Stimulated activated CD8-positive, alpha-beta memory T cell treated with anti-CD3 and anti-CD28 coated beads, Interleukin-12 subunit alpha, Interleukin-12 subunit beta, amount 100 ng/mL, for 1 hour (primary cell): Measurements from ENCODE around the gene MDM1.

Experiments used
- DNase-seq: peaks from one replicate; pipeline ENCODE4 v3.0.0-alpha.2; 2020; ENCODE audit warnings: low read depth

MDM1 gene

DNA sequence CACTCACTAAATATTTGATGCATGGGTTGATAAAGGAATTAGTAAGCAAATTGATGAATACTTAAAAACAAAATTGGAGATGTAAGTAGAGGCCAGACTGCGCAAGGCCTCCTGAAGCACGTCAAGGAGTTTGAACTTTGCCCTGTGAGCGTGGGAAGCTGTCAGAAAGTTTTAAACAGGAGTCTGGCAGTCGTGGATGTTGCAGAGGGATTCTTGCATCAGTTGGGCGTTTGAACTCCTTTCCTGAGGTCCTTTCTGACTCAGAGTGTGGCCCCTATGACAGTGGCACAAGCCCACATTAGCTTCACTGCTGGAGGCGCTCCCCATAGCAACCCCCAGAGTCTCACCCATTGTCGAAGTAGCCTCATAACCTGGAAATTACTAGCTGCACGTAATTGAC, 60.8 kb downstream of the MDM1 start:
- no peak for DNase-seq

DNA sequence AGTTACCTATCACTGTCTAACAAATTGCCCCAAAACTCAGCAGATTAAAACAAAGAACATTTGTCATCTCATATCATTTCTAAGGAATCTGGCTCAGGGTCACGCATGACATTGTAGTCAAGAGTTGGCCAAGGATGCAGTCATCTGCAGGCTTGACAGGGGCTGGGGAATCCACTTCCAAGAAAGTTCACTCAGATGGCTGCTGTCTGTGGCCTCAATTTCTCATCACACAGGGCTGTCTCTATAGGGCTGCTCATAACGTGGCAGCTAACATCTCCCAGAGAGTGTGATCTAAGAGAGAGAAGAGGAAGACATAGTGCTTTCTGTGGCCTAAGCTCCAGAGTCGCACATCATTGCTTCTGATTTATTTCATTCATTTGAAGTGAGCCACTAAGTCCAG, 61.8 kb downstream of the MDM1 start:
- no peak for DNase-seq

DNA sequence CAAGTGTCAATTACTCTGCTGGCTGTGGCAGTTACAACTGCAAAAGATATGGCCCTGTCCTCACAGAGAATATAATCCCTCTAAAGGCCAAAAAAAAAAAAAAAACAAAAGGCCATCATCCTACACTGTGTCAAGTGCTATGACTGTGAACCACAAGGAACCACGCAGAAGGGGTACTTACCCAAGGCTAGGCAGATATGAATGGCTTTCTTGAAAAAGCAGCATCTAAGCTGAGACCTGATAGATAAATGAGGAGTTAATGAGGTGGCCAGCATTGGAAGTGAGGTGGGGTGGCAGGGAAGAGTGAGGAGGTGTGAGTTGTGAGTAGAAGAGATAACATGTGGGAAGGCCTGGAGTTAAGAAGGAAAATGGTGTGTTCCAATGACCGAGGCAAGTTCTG, 62.4 kb downstream of the MDM1 start:
- DNase-seq: no peak

DNA sequence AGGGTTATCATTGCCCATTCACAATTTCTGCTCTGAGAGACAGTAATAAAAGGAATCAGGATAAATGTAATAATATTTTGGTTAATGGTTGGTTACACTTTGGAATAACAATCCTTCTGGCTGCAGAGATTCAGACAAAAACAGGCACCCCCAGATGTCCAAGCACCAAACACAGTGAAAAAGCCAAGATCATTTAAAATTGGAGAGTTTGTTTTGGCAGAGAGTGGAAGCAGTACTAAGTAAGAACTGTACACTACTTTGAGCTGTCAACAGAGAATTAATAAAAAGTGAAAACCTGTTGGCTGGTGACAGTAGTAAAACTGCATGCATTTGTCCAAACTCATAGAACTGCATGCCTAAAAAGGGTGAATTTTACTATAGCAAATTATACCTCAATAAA, 63.2 kb downstream of the MDM1 start:
- DNase-seq: no peak

DNA sequence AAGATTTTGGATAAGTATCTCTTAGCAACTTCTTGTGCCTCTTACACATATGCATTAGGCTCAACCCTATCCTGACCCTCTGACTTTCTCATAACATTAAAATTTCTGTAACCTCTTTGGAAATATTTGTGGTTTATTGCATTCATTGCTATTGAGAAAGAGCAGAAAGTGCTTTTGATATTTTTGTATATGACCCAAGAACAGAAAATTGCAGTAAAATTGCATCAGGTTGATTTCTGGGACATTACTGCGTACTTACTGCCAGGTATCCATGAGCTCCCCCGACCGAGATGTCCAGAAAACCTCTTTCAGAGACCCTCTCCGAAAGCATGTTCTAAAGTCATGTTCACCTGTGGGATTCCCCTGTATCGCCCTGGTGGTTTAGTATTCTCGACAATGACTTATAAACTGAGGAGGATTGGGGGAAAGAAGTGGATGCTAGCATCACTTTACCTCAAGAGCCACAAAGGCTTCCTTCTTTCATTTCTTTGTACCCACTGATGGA, 64.2 kb downstream of the MDM1 start:
- no peak for DNase-seq

DNA sequence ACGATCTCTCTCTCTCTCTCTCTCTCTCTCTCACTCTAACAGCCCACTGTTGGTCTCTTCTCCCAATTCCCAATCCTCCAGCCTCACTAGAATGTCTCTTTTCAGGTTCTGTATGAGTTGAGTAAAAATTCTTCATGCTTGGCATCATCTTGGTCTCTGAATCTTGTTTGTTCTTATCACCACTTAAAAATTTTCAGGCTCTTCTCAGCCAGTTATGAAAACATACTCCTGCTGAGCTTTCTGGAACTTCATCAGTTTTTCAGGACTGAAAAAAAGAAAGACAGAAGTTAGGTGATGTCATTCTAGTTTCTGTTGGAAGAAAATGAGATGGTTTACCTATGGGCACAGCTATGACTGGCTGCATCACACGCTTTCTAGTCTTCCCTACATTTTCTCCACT, 67.3 kb downstream of the MDM1 start:
- no peak for DNase-seq

DNA sequence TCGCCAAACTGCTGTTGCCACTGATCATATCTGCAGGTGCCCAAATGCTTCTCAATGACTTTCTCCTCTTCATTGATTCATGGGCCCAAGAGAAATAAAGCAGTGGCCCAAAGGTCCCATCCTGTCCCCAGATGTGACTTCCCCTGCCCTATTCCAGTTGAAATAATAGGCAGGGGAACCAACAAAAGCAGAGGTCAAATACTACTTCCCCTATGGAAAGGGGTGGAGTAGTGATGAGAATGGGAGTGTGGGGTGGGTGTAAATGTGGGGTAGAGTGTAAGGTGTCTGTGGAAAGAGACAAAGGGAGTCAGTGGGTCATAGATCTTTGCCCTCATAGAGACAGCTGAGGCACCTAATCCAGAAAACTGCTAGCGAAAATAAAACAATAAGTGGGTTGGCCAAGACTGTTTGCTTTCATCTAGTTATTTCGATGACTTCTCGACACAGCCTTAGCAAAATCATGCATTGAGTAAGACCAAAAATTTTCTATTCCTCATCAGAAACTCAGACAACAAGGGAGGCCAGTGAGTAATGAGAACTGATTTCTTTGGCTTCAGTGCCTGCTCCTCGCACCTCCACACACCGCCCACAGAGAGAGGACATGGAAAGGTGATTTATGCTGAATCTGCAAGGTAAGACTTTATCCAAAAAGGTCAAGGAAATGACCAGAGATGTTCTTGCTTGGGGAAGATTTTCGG, 67.9 kb downstream of the MDM1 start:
- DNase-seq: no peak

DNA sequence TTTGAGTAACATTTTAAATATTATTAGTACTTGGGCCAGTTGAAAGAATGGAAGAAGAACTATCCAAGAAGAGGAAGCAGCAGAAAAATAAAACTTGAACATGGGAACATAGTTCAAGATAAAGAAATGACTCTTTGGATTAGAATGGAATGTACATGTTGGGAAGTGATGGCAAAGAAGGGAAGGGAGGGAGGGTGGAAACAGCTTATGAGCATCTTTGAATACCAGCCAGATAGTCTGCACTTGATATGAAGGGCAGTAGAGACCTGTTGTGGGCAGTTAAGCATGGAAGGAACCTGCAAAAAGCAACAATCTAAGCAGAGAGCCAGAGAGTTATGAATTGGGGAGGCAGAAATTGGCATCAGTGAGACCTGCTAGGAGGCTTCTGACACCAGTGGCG, 68.8 kb downstream of the MDM1 start:
- no peak for DNase-seq

DNA sequence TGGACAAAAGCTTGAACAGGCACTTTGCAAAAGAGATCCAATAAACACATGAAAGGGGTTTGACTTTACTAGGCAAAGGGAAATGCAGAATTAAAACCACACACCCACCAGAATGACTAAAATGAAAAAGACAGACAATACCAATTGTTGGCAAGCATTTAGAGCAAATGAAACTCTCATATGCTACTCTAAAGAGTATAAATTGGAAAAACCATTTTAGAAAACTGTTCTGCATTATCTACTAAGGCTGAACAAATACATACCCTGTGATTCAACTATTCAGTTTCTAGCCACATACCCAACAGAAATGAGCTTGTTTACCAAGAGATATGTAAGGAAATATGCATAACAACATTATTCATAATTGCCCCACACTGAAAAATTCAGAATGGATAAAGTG, 70.3 kb downstream of the MDM1 start:
- no peak for DNase-seq

DNA sequence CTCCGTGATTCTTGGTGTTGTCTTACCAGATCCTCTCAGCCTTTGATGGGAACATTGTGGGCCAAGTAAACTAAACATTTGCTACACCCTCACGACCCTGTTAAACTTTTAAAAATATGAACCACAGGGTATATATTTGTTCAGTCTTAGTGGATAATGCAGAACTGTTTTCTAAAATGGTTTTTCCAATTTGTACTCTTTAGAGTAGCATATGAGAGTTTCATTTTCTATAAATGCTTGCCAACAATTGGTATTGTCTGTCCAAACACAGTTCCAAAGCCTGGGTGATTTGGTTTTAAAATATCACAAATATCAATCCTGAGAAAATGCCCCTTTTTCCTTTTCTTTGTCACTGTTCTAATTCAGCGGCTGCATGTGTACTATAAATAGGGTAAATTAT, 72.0 kb downstream of the MDM1 start:
- no peak for DNase-seq

DNA sequence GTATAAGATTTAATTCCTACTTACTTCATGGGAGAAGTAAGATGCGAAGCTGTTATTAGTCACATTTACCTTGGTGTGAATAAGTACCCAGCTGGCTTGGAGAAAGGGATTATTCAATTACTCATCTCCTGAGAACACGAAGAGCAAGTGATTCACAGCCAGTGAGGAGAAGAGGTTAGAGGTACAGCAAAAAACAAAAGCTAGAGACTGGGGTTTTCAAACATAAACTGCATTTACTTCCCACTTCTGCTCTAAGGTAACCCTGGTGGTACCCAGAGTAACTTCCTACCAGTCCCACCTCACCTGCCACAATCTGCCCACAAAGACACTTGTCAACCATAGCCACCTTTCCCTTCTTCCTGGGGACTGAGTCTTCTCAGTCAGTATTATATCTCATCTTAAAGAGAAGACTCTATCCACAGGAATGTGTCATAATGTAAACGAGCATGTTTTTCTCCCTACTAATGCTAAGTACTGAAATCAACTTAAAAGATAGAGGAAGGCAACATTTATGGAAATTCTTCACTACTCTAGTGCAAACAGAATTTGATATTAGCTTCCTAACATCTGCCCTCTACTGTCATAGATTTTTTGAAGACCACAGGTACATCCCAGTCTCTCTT, 72.7 kb downstream of the MDM1 start:
- DNase-seq: no peak

DNA sequence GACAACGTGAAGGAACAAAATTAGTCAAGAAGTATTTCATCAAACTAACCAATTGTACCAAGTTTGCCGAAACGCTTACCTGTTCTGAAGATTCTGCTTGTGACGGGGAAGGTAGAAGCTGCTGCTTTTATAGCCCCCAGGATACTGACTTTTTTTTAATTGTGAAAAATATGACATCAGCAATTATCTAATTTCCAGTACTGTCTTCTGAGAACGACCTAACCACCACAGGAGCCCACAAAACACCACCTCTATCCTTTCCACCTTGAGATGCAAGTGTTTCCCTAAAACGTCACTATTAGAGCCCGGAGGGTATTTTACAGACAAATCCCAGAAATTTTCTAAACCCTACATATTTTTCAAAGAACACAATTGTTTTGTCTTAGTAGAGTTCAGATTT, 78.7 kb downstream of the MDM1 start, which contains the start of gene IL22:
Gene IL22, minus strand, starts transcription at position 101 of the 400 bp plus-strand sequence. CDS start 156 bp downstream, outside the sequence.
- DNase-seq: no peak

DNA sequence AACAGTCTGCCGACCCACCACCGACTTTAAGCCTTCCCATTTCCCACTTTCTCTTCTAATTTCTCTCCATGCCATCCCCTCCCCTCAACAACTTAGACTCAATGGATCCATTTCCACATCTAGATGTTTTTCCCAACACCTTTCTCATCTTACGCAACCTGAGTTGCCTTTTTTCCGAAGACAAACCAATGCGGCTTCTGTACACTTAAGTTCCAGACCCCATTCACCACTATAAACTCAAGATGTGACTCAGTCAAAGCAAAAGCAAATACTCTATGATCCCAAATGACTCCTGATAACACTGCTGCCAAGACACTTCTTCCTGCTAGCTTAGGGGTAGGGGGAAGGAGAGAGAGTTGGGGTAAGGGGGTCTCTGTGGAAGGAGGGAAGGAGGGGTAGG, 80.1 kb downstream of the MDM1 start:
- no peak for DNase-seq

DNA sequence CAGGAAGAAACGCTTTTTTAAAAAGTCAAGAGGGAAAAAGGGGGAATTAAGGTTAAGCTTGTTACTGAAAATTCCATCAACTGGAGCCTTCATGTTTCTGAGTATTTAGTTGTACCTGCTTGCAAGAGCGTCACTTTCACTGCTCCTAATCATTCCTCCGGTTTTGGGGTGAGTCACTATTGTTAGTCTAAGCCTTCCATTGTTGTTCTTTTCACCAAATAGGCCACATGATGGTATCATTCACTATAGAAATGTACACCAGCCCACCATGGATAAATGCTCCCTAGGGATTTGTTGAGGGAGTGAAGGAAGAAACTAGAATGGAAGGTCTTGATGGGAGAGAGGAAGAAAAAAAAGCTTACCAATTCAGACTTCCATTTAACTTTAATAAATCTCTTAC, 81.7 kb downstream of the MDM1 start:
- no peak for DNase-seq

DNA sequence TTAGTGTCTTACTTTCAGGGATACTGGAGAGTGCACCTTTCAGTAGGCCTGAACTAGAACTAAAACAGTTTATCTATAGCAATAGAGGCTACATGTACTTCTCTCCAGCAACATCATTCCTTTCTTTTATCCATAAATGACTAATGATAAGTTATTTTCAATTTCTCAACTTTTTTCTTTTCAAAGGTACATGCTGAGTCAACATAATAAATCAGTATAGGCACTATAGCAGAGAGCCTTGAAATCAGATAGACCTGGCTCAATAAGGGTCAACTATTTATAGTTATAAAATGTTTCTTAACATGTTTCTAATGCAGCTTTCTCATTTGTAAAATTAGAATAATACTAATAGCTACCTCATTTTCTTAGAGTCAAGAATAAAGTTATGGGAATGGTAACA, 84.4 kb downstream of the MDM1 start:
- DNase-seq: no peak

DNA sequence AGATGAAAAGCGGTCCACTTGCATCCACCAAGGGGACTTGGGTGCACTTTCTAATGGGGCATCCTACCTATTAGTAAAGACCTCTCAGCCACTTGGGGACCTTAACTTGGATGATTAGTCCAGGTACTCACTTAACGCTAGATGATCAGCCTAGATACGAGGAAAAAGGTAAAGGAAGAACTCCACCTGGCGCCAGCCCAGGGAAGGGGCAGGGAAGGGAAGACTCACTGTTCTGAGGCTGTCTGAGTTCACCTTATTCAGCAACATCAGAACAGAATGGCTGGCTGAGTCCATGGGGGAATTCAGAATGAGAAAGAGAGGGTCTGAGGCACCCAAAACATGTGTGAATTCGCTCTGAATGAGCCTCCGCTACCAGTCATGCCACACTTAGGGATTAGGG, 85.8 kb downstream of the MDM1 start:
- DNase-seq: no peak

DNA sequence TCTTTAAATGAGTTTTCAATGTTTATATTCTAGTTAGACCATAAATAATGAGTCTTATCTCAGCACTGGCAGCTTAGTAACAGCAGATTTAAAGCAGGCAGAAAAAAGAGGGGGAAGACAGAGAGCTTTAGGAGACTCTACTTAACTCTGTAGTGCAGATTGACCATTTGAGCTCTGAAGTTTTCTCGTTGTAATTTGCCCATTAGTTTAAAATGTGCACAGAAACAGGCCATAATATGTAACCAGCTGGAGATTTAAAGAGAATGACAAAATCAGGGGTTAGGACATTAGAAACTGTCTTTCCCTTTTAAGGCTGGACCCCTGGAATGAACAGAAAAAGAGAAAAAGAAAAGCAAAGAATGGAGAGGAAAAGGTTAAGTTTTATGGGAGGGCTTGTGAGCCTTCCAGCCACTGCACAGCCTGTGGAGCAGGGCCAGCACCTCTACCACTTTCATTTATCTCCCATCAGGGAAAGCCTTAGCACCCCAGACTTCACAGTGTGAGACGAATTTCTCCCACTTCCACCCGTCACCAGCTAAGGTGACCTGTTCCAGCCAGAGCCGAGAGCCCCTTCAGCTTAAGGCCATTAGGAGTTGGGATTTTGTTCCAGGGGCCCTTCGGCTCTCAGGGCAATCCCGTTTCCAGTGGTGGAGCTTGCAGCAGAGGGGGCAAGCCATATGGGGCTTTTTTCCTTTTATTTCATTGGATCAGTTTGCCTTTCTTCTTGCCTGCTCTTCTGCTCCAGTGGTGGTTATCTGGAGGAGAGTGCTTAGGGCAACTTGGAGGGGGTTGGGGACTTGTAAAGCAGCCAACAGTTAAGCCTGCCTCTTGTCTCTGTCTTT, 86.8 kb downstream of the MDM1 start:
- no peak for DNase-seq
